Stomach (tissue), 9 donors: ENCODE results near the gene ETFB. TPM values are rescaled to one million over a fixed set of nuclear protein-coding genes. Genes with fewer than 3 reads are reported as not detected.

Experiments
- DNase-seq, 2 donors: peaks; one replicate each; pipeline versions ENCODE4 v3.0.0 to v3.0.0-alpha.2; 2013 to 2019
- H3K27ac ChIP-seq, 5 donors: fragments of 200-600 bp in 4 of 5; sonication (generic) in 4 of 5; one replicate each; pipeline ENCODE4 v1.5.1; 2013 to 2019; ENCODE audit warnings: mild to moderate bottlenecking in 1 of 5, moderate library complexity in 1 of 5
- H3K27me3 ChIP-seq, 3 donors: fragments of 200-600 bp; sonication (generic); one replicate each; pipeline ENCODE4 v1.5.1; 2017 to 2019; ENCODE audit warnings: mixed run types in 1 of 3
- H3K36me3 ChIP-seq, 4 donors: fragments of 200-600 bp; sonication (generic); 1 replicate in 3 of 4; 2 replicates in 1 of 4; pipeline ENCODE4 v1.5.1; 2016 to 2019
- H3K4me1 ChIP-seq, 4 donors: fragments of 200-600 bp; sonication (generic); one replicate each; pipeline ENCODE4 v1.5.1; 2016 to 2019
- H3K4me3 ChIP-seq, 4 donors: fragments of 200-600 bp; sonication (generic) in 3 of 4; one replicate each; pipeline ENCODE4 v1.5.1; 2016 to 2019; ENCODE audit warnings: mild to moderate bottlenecking in 1 of 4
- H3K9me3 ChIP-seq, 4 donors: fragments of 200-600 bp; sonication (generic); one replicate each; pipeline ENCODE4 v1.5.1; 2016 to 2019
- CTCF ChIP-seq, 7 experiments: fragments of 450-650 bp in 4 of 7; fragments of 200-600 bp in 3 of 7; sonication (generic) in 3 of 7; IDR thresholded peaks; one replicate each; pipeline ENCODE4 v1.5.1; 2016 to 2019; ENCODE audit warnings: antibody characterized with exemption in 7 of 7, control low read depth in 2 of 7, mild to moderate bottlenecking in 1 of 7
- EP300 ChIP-seq: sonication (generic); formaldehyde crosslinking; IDR thresholded peaks from one replicate; pipeline ENCODE4 v1.6.1; 2017; ENCODE audit warnings: antibody characterized with exemption
- POLR2A ChIP-seq, 4 donors: fragments of 450-650 bp; IDR thresholded peaks; one replicate each; pipeline ENCODE4 v1.6.1; 2016; ENCODE audit warnings: antibody characterized with exemption in 4 of 4, control low read depth in 2 of 4, mild to moderate bottlenecking in 1 of 4, moderate library complexity in 1 of 4
- POLR2AphosphoS5 ChIP-seq, 3 donors: sonication (generic); formaldehyde crosslinking; IDR thresholded peaks; one replicate each; pipeline ENCODE4 v1.6.1; 2016; ENCODE audit warnings: antibody characterized with exemption in 3 of 3
- WGBS, 5 donors: extraction: QIAGEN DNeasy Blood & Tissue Kit in 3 of 5; methylation state at CpG; one replicate each; pipeline versions ENCODE4 v1.1.5 to v1.1.7; 2013 to 2018; 5-methylcytosine and 5-hydroxymethylcytosine counted together
- intact Hi-C: fragments of 100-400 bp; cut with DNase I; formaldehyde crosslinking; loops from one replicate; pipeline ENCODE4 v1.15.1; 2023; ENCODE audit warnings: low total_unique reads
- polyA plus RNA-seq, 3 donors: library from polyadenylated mRNA; stranded (reverse); fragments of 200-250 nt; gene quantifications; one replicate each; pipeline ENCODE4 v1.2.3, GENCODE V29; 2013
- total RNA-seq, 5 donors: library from RNA; depleted of rRNA; stranded (reverse); fragments of >200 nt; gene quantifications; one replicate each; pipeline versions ENCODE4 v1.1.0 to v1.2.3, GENCODE V29; 2014 to 2016
- donor health status: healthy with polysubstance abuse.
- donor health status: Bipolar disorder and iron deficiency.
- donor health status: healthy.

Gene ETFB
- total and polyA plus RNA-seq, 8 donors: 1.2 to 211 (median 105) TPM

GRCh38 chr19:51361239-51361638, 4.9 kb downstream of the ETFB start:
- no peaks in the 10 kb centered on the region for H3K36me3 ChIP-seq
- no peak overlapping the region for H3K4me3 ChIP-seq
- WGBS, 5 donors: 82 to 94% (median 88%) methylated on average over 12 to 13 of the region's 13 CpGs
- DNase-seq: no peak
- no peak for TF ChIP-seq POLR2A (IDR thresholded peaks at IDR 0.05)
- no peak for TF ChIP-seq EP300
- TF ChIP-seq CTCF (IDR thresholded peaks at IDR 0.05): no peak
- H3K27ac ChIP-seq: no peak overlapping the region
- peaks cover 14 to 39% (median 37%) of the 10 kb centered on the region in 4 donors for H3K4me1 ChIP-seq
- H3K27me3 ChIP-seq: no peaks in the 10 kb centered on the region
- intact Hi-C loops: no loop called here
- no peaks in the 10 kb centered on the region for H3K9me3 ChIP-seq

- whole genome bisulfite sequencing, 5 donors: 89 to 97% (median 93%) methylated on average over 4 of the region's 4 CpGs
- DNase-seq: no peak
- intact Hi-C loops: no loop called here
Measured at GRCh38 chr19:51359294-51359693, 6.9 kb downstream of the ETFB start.

GRCh38 chr19:51357952-51358351, 8.2 kb downstream of the ETFB start:
- Histone ChIP-seq H3K27me3 (no peaks in the 10 kb centered on the region), H3K4me3 (no peak overlapping the region), H3K36me3 (peaks cover 2 to 7% (median 2%) of the 10 kb centered on the region in 4 donors), H3K4me1 (peaks cover 0 to 21% (median 10%) of the 10 kb centered on the region in 4 donors), H3K27ac (no peak overlapping the region), H3K9me3 (no peaks in the 10 kb centered on the region)
- TF ChIP-seq POLR2A (IDR thresholded peaks at IDR 0.05) (no peak), CTCF (IDR thresholded peaks at IDR 0.05) (no peak), POLR2AphosphoS5 (IDR thresholded peaks at IDR 0.05) (no peak), EP300 (no peak)
- intact Hi-C loops: no loop called here
- 84 to 94% (median 91%) methylated on average over 5 to 7 of the region's 7 CpGs for WGBS, 5 donors
- no peak for DNase-seq

More at GRCh38 chr19:51359294-51359693, 6.9 kb downstream of the ETFB start:
- no peak overlapping the region for H3K4me3 ChIP-seq
- no peaks in the 10 kb centered on the region for H3K27me3 ChIP-seq
- TF ChIP-seq EP300: no peak
- TF ChIP-seq POLR2AphosphoS5 (IDR thresholded peaks at IDR 0.05): no peak
- TF ChIP-seq POLR2A (IDR thresholded peaks at IDR 0.05): no peak
- TF ChIP-seq CTCF (IDR thresholded peaks at IDR 0.05): no peak
- H3K9me3 ChIP-seq: no peaks in the 10 kb centered on the region
- H3K27ac ChIP-seq: no peak overlapping the region
- H3K4me1 ChIP-seq: peaks cover 1 to 31% (median 23%) of the 10 kb centered on the region in 4 donors
- peaks cover 0 to under 1% (median 0%) of the 10 kb centered on the region in 4 donors for H3K36me3 ChIP-seq

- WGBS, 5 donors: 95 to 98% (median 96%) methylated on average over 10 of the region's 10 CpGs
- intact Hi-C loops: no loop called here
- DNase-seq: no peak
Measured at GRCh38 chr19:51356159-51356801, 9.9 kb downstream of the ETFB start.

More at GRCh38 chr19:51356159-51356801, 9.9 kb downstream of the ETFB start:
- H3K27me3 ChIP-seq: no peaks in the 10 kb centered on the region
- no peak overlapping the region for H3K27ac ChIP-seq
- TF ChIP-seq POLR2AphosphoS5 (IDR thresholded peaks at IDR 0.05): no peak
- TF ChIP-seq POLR2A (IDR thresholded peaks at IDR 0.05): no peak
- TF ChIP-seq EP300: no peak
- no peak for TF ChIP-seq CTCF (IDR thresholded peaks at IDR 0.05)
- H3K9me3 ChIP-seq: no peaks in the 10 kb centered on the region
- H3K36me3 ChIP-seq: peaks cover 9 to 23% (median 19%) of the 10 kb centered on the region in 4 donors
- H3K4me1 ChIP-seq: peaks cover 0 to 12% (median 3%) of the 10 kb centered on the region in 4 donors
- H3K4me3 ChIP-seq: no peak overlapping the region
